HL-60/S4 (cell line): ENCODE measurements around the gene BARX2.

Experiments used
- in situ Hi-C: fragments of 300-500 bp; cut with MboI; formaldehyde crosslinking; loops from 2 replicates; pipeline ENCODE4 v1.14.3; 2022; ENCODE audit warnings: low sequenced_read_pairs

BARX2 gene

GRCh38 chr11:129395432-129395831, 19.8 kb downstream of the BARX2 start:
- in situ Hi-C loops = no loop called here

- in situ Hi-C loops = no loop called here
Measured at GRCh38 chr11:129395883-129396282, 20.2 kb downstream of the BARX2 start.

- in situ Hi-C loops = no loop called here
Measured at GRCh38 chr11:129396454-129396853, 20.8 kb downstream of the BARX2 start.

DNA sequence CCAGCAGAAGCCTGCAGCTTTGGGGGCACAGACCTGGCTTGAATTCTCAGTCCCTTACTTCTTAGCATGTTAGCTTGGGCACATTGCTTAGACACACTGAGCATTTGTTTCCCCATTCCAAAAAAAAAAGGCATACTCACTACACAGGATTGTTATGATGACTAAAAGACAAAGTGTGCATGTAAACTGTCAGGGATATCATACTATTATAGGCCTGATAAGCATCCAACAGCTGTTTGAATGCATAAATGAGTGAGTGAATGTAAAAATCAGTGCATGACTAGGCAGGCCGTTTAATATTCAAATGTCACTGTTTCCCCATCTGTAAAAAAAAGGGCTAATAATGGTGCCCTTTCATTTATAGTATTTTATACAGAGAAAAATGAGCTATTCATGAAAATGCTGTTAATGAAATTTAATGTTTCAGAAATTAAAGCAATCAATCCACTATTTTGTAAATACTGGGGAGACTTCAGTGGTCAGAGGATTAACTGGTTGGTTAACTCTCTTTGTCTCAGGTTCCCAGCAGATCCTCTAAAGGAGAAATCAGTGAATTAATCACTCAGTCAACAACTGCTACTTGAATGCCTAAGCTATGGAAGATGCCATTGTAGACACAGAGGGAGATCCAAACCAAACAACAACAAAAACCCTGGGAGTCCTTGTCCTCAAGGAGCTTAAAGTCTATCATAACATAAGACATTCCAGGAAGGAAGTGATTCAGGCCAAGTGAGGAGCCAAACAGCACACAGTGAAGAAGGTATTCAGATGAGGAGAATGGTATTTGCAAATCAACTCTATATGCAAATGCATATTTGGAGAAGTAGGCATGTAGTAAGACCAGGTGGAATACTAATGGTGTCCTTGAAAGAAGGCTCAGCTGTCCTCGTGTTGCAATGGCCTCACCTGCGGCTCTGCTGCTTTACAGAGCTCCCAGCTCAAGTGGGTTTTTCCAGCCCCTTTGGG, 26.8 kb downstream of the BARX2 start:
- in situ Hi-C loops = no loop called here

DNA sequence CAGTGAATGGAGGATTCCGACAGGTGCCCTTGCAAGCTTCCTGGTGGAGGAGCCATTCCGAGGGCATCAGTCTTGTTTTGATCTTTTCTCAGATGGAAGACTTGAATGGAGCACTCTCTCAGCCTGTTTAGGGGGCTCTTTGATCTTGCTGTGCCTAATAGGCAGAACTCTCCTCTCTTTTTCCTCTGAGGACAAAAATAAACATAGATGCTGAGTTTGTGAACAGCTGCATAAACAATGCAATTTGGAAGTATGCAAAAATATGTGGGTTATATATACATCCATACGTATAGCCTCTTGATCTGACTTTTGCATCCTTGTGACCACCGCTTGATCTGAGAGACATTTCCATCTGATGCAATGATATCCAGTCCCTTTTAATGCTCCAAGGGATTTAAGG, 29.1 kb downstream of the BARX2 start:
- in situ Hi-C loops = no loop called here

- in situ Hi-C loops = no loop called here
Measured at GRCh38 chr11:129408865-129409444, 33.3 kb downstream of the BARX2 start.

GRCh38 chr11:129410395-129410960, 34.8 kb downstream of the BARX2 start:
- in situ Hi-C loops = no loop called here

- in situ Hi-C loops = no loop called here
Measured at GRCh38 chr11:129412494-129412893, 36.8 kb downstream of the BARX2 start.

GRCh38 chr11:129414144-129414872, 38.7 kb downstream of the BARX2 start:
- in situ Hi-C loops = no loop called here

- in situ Hi-C loops = no loop called here
Measured at GRCh38 chr11:129416080-129416820, 40.6 kb downstream of the BARX2 start.

DNA sequence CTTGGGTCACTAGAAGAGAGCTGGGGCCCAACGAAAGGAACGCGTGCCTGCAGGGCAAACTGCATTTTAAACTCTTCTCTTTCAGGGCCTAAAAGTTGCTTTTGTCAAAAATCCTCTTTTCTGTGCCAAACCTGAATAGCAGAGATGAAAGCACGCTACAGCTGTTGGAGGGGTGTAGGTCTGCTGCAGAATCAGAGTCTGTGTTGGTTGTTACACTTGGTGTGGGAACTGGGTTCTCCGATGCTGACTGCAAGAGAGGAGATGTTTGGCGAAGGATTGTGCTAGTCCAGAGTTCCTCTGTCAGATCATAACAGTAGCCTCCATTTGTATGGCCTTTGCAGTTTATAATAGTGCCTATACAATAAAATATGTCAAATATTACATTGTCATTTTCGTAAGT, 41.8 kb downstream of the BARX2 start:
- in situ Hi-C loops = no loop called here

GRCh38 chr11:129418039-129418438, 42.4 kb downstream of the BARX2 start:
- in situ Hi-C loops = no loop called here

DNA sequence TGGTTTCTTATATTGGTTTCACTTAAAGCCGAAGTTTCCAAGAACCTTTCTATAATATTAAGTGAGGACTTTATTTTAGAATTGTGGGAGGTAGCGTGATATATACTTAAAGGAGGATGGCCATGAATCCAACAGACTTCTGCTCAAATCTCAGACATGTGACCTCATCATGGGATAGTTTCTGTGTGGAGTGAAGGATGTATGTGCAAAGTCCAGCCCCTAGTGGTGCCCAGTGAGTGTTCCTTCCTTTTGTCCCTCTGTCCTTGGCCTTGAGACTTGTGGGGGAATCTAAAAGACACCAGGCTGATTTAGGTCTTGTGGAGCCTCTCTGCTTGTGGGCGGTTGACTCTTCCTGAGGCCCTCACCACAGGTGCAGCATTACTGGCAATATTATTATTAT, 43.7 kb downstream of the BARX2 start:
- in situ Hi-C loops = no loop called here

GRCh38 chr11:129423426-129423825, 47.8 kb downstream of the BARX2 start:
- in situ Hi-C loops = no loop called here

DNA sequence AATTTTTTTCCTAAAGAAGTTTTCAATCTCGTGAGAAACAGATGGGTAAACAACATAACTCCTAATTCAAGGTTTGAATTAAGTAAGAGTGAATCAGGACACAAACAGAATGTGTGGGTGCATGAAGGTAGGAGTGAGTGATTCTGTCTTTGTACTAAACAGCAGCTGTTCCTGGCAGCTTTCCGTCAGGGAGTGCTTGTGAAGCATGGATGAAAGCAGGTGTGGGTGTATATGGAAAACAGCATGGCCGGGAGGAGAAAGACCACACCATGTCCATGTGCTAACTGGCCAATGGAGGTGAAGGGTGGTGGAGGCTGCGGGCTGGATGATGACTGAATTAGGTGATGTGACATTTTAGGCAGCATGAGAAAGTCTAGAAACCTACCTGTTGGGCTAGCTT, 49.6 kb downstream of the BARX2 start:
- in situ Hi-C loops = no loop called here

DNA sequence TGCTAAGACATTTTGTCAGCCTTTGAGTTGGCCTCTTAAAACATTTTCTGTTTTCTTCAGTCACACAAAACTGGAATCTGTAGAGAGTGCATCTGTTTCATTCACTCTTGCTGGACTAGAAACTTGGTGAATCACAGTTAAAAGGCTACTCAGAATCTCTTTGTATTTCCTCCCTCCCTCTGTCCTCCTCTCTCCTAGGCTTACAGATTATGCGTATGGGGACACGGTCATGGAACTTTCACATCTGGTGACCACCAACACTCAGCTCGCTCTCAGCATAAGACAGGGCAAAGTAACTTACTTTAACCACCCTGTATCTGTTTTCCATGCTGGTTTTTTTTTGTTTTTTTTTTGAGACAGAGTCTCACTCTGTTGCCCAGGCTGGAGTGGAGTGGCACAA, 50.4 kb downstream of the BARX2 start:
- in situ Hi-C loops = no loop called here

DNA sequence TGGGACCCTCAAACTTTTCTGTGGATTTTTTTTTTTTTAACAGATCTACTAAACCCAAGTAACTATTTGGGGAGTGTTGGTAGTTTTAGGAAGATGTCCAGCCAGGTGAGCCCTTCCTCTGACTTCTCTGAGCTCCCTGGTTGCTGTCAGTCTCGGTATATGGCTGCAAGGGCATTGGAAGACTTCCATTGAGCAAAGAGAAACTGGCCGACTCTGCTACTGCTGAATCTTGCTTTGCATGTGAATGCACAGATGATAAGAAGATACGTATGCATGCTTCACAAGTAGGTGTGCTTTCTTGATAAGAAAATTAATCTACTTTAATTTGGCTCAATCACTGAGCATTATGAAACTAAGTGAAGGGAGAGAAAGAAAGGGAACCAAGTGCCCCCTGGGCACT, 51.1 kb downstream of the BARX2 start:
- in situ Hi-C loops = no loop called here

GRCh38 chr11:129427376-129427775, 51.7 kb downstream of the BARX2 start:
- in situ Hi-C loops = no loop called here

DNA sequence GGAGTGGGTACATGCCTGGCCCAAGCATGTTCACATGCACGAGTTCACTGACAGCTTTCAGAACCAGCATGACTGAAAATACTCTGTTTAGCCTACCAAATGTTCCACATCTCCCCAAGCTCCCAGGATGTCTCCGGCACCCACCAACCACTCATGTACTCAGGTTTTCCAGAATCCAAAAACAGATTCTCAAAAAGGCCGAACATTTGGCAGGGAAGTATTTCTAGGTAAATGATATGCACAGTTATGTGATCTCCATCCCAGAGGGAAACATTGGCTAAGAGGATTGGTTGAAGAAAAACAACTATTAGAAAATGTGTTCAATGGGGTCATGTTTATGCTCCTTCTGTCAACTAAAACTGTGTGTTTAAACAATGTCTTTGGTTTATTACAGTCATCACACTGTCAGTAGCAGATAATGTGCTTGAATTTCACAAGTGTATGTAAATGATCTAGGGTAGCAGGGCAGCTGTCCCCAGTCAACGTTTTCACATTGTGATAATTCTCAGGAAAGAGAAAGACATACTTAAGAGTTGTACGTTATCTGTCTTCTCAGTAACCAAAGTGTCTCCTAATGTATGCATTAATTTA, 52.3 kb downstream of the BARX2 start:
- in situ Hi-C loops = no loop called here

DNA sequence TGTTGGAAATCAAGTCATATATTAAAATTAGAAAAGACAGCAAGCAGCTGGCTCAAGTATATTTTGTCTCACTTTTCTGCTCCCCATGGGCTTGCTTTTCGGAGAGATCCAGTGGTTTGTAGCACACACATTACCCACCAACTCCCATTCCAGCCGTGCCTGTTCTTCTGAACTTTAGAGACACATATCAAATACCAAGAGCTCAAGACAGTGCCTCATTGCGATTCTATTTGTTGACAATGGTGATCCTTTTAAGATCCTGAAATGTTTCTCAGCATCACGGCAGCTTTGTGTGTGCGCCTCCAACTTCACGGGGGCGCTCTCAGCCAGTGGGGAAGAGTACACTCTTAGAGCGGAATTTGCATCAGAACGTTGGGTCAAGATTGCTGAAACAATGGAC, 52.9 kb downstream of the BARX2 start:
- in situ Hi-C loops = no loop called here
